ENCODE results near the gene PPP2R5C. TPM values are rescaled to one million over a fixed set of nuclear protein-coding genes. Genes with fewer than 3 reads are reported as not detected.

The PPP2R5C gene
- polyA plus RNA-seq, 1 donor from 2014 or later = 111 TPM

GRCh38 chr14:101815994-101816393 is 54.5 kb downstream of the PPP2R5C start:
- Histone ChIP-seq H3K4me3 (ENCODE audit: low read length) (no peak overlapping the region), H3K9me3 (ENCODE audit: low read length) (no peaks in the 10 kb centered on the region), H3F3A (ENCODE audit: insufficient read depth, low read length, poor library complexity, severe bottlenecking) (peaks cover 3% of the 10 kb centered on the region), H3K9ac (ENCODE audit: low read length) (no peak overlapping the region), H3K27ac (ENCODE audit: low read length) (no peak overlapping the region), H3K79me2 (replicated peaks; ENCODE audit: insufficient read depth, low read length) (peaks cover 83% of the 10 kb centered on the region), H3K9me2 (ENCODE audit: insufficient read depth, low read length) (no peaks in the 10 kb centered on the region), H3K36me3 (ENCODE audit: insufficient read depth, low read length) (no peaks in the 10 kb centered on the region), H2AFZ (ENCODE audit: low read depth, low read length) (no peak overlapping the region), H4K20me1 (ENCODE audit: insufficient read depth) (peaks cover 15% of the 10 kb centered on the region), H3K4me2 (ENCODE audit: low read length) (no peak overlapping the region), H3K27me3 (ENCODE audit: insufficient read depth, low read depth, low read length) (no peaks in the 10 kb centered on the region)
- TF ChIP-seq REST (IDR thresholded peaks at IDR 0.05; ENCODE audit: borderline replicate concordance) = no peak
- TF ChIP-seq TAF1 (IDR thresholded peaks at IDR 0.05; ENCODE audit: low read depth) = no peak
- no peak for TF ChIP-seq CTCF (IDR thresholded peaks at IDR 0.05; ENCODE audit: poor library complexity, severe bottlenecking)
- TF ChIP-seq EP300 (conservative IDR thresholded peaks at IDR 0.05; ENCODE audit: poor library complexity, severe bottlenecking) = no peak

- Histone ChIP-seq H3K4me2 (ENCODE audit: low read length) (no peak overlapping the region), H4K20me1 (ENCODE audit: insufficient read depth) (peaks cover 11% of the 10 kb centered on the region)
- TF ChIP-seq EZH2 (IDR thresholded peaks at IDR 0.05; ENCODE audit: borderline replicate concordance, insufficient read depth, low read length, poor library complexity, severe bottlenecking) = no peak
These were observed 56.0 kb downstream of the PPP2R5C start for GRCh38 chr14:101817501-101818001.

GRCh38 chr14:101819251-101819990 is 57.9 kb downstream of the PPP2R5C start:
- no peaks in the 10 kb centered on the region for H3K27me3 ChIP-seq (ENCODE audit: insufficient read depth, low read depth, low read length)
- no peaks in the 10 kb centered on the region for H3K9me2 ChIP-seq (ENCODE audit: insufficient read depth, low read length)
- H3K79me2 ChIP-seq (replicated peaks; ENCODE audit: insufficient read depth, low read length) = peaks cover 75% of the 10 kb centered on the region
- no peak overlapping the region for H3K27ac ChIP-seq (ENCODE audit: low read length)
- TF ChIP-seq CTCF (IDR thresholded peaks at IDR 0.05; ENCODE audit: poor library complexity, severe bottlenecking) (no peak), EP300 (conservative IDR thresholded peaks at IDR 0.05; ENCODE audit: poor library complexity, severe bottlenecking) (no peak), RAD21 (conservative IDR thresholded peaks at IDR 0.05) (no peak), POLR2AphosphoS5 (IDR thresholded peaks at IDR 0.05) (no peak), SMC3 (conservative IDR thresholded peaks at IDR 0.05; ENCODE audit: poor library complexity) (no peak), MXI1 (conservative IDR thresholded peaks at IDR 0.05; ENCODE audit: poor library complexity, severe bottlenecking) (no peak), REST (IDR thresholded peaks at IDR 0.05; ENCODE audit: borderline replicate concordance) (no peak), TAF1 (IDR thresholded peaks at IDR 0.05; ENCODE audit: low read depth) (no peak), EZH2 (IDR thresholded peaks at IDR 0.05; ENCODE audit: borderline replicate concordance, insufficient read depth, low read length, poor library complexity, severe bottlenecking) (no peak)
- peaks cover 3% of the 10 kb centered on the region for H4K20me1 ChIP-seq (ENCODE audit: insufficient read depth)
- H3F3A ChIP-seq (ENCODE audit: insufficient read depth, low read length, poor library complexity, severe bottlenecking) = peaks cover 3% of the 10 kb centered on the region
- no peaks in the 10 kb centered on the region for H3K36me3 ChIP-seq (ENCODE audit: insufficient read depth, low read length)
- no peak overlapping the region for H3K4me3 ChIP-seq (ENCODE audit: low read length)
- no peaks in the 10 kb centered on the region for H3K9me3 ChIP-seq (ENCODE audit: low read length)
- no peak overlapping the region for H2AFZ ChIP-seq (ENCODE audit: low read depth, low read length)
- H3K4me2 ChIP-seq (ENCODE audit: low read length) = no peak overlapping the region
- H3K9ac ChIP-seq (ENCODE audit: low read length) = no peak overlapping the region

More at GRCh38 chr14:101817501-101818001, 56.0 kb downstream of the PPP2R5C start:
- H3K27me3 ChIP-seq (ENCODE audit: insufficient read depth, low read depth, low read length) = no peaks in the 10 kb centered on the region
- no peak overlapping the region for H3K4me3 ChIP-seq (ENCODE audit: low read length)
- no peaks in the 10 kb centered on the region for H3K9me2 ChIP-seq (ENCODE audit: insufficient read depth, low read length)
- H3K36me3 ChIP-seq (ENCODE audit: insufficient read depth, low read length) = no peaks in the 10 kb centered on the region
- no peak overlapping the region for H2AFZ ChIP-seq (ENCODE audit: low read depth, low read length)
- peaks cover 3% of the 10 kb centered on the region for H3F3A ChIP-seq (ENCODE audit: insufficient read depth, low read length, poor library complexity, severe bottlenecking)
- H3K9me3 ChIP-seq (ENCODE audit: low read length) = no peaks in the 10 kb centered on the region
- peaks cover 75% of the 10 kb centered on the region for H3K79me2 ChIP-seq (replicated peaks; ENCODE audit: insufficient read depth, low read length)
- no peak overlapping the region for H3K27ac ChIP-seq (ENCODE audit: low read length)
- H3K9ac ChIP-seq (ENCODE audit: low read length) = no peak overlapping the region
